ENCODE results near the gene ARL10.

DNA sequence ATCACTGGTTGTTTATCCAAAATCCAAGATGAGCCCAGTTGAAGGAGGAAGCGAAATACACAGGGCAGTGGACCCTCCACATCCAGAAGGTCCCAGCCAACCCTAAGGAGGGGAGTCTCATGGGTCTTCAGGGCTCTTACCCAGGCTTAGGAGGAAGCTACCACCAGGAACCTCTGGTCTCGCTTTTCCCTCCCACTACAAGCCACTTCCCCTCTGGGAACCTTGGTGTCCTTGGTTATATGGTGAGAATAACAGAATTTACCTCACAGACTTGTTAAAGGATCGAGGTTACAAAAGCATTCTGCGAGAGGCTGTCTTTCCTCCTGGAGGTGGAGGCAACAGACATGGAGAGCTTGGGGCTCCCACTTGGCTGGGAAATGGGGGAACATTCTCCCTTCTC lies 26.7 kb downstream of the ARL10 start:
- TF ChIP-seq, protein P1, sequence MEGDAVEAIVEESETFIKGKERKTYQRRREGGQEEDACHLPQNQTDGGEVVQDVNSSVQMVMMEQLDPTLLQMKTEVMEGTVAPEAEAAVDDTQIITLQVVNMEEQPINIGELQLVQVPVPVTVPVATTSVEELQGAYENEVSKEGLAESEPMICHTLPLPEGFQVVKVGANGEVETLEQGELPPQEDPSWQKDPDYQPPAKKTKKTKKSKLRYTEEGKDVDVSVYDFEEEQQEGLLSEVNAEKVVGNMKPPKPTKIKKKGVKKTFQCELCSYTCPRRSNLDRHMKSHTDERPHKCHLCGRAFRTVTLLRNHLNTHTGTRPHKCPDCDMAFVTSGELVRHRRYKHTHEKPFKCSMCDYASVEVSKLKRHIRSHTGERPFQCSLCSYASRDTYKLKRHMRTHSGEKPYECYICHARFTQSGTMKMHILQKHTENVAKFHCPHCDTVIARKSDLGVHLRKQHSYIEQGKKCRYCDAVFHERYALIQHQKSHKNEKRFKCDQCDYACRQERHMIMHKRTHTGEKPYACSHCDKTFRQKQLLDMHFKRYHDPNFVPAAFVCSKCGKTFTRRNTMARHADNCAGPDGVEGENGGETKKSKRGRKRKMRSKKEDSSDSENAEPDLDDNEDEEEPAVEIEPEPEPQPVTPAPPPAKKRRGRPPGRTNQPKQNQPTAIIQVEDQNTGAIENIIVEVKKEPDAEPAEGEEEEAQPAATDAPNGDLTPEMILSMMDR (IDR thresholded peaks at IDR 0.05): no peak
- no peak for TF ChIP-seq POLR2A (IDR thresholded peaks at IDR 0.05)
- TF ChIP-seq EP300 (IDR thresholded peaks at IDR 0.05): no peak

Measured in tibial nerve (tissue), 4 donors.